ENCODE results near the gene SMTNL1.

Gene SMTNL1

DNA sequence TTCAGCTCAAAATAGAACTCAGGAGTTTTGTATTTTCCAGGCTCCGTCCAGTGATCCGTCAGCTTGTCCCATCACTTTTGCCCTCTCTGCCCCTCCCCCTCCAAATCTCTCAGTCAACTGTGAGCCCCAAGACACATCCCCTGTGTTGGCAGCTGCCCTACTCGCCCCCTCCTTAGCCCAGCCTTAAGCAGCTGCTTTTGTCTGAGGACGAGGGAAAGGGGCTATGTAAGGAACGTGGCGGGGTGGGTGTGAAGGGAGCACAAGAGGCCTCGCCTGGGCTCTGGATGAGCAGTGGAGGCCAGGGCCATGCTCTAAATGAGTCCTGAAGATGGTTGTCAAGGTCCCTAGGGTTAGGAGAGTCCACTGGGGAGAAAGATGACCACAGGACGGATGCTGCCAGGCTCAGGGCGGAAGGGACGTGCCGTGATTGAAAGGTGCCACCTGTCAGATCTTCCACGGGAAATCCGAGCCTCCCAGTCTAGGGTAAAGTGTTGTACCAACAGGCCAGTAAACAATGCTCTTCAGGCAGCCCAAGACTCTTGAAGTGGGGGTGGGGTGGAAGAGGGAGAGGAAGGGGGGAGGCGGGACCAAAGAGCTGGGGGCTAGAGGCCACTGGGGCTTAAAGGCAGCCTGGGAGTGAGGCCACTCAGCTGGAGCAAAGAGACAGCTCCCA is at the start of gene SMTNL1:
TSS of gene SMTNL1 (plus strand) at position 649 of the 673 bp plus-strand sequence. CDS start 5,048 bp downstream, outside the sequence.
- no peak within 1 kb of the TSS for H3K4me3 ChIP-seq (ENCODE audit: low read length)
- no peak for TF ChIP-seq ZNF274 (IDR thresholded peaks at IDR 0.05; ENCODE audit: low read depth, low read length)

DNA sequence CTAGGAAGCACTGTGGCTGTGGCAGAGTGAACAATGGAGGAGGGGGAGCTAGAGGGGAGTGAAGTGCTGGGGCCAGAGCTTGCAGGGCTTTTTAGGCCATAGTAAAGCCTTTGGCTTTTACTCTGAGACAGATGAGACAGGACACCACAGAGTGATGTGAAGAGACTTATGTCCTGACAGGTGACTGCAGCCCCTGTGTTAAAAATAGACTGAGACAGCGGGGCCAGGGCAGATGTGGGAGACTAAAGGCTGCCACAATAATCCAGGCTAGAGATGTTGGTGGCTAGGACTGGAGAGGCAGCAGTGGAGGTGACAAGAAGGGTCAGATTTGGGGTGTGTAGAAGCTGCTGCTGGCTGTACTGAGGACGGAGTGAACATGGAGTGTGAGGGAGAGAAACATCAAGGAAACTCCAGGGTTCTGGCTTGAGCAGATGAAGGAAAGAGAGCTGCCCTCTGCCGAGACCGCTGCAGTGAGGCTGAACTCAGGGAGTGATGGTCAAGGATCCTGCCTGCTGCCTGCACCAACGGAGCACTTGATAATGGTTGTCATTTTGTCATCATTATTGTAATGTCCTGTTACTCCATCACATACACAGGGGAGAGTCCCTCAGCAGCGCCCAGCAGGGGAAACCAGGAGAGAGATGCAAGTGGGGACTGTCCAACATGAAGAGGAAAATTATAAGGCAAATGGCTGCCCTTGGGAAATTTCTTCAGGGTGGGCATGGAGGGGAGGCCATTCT is 49.3 kb upstream of the SMTNL1 start:
- no peak for TF ChIP-seq ZNF274 (IDR thresholded peaks at IDR 0.05; ENCODE audit: low read depth, low read length)
- H3K4me3 ChIP-seq (ENCODE audit: low read length): no peak overlapping the region

DNA sequence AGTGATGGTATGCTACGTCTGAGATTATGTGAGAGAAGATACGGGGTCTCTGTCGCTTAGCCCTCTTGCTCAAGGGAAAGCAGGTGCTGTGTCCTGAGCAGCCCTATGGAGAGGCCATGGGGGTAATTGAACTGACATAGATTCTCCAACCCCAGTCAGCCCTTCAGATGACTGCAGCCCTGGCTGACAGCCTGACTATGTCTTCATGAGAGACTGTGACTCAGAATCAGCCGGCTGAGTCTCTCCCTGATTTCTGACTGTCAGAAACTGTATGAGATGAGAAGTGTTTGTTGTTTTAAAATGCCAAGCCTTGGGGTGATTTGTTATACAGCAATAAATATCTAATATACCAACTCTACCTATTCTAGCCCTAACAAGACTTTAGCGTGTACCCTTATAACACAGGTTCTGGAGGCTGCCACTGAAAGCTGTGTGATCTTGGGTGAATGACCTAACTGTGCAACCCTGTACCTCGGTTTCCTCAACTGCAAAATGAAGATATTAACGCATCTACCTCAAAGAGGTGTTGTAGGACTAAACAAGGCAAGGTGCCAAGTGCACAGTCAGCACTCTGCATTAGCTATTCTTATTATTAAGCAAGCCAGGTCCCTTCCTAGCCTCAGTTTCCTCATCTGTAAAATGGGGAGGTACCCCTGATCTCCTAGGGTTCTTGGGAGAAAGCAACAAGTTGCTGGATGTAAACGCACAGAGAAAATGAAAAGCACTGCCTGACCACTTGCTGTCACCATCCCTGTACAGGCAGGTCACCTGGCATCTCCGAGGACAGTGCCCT is 46.7 kb upstream of the SMTNL1 start:
- TF ChIP-seq ZNF274 (IDR thresholded peaks at IDR 0.05; ENCODE audit: low read depth, low read length): no peak
- no peak overlapping the region for H3K4me3 ChIP-seq (ENCODE audit: low read length)

DNA sequence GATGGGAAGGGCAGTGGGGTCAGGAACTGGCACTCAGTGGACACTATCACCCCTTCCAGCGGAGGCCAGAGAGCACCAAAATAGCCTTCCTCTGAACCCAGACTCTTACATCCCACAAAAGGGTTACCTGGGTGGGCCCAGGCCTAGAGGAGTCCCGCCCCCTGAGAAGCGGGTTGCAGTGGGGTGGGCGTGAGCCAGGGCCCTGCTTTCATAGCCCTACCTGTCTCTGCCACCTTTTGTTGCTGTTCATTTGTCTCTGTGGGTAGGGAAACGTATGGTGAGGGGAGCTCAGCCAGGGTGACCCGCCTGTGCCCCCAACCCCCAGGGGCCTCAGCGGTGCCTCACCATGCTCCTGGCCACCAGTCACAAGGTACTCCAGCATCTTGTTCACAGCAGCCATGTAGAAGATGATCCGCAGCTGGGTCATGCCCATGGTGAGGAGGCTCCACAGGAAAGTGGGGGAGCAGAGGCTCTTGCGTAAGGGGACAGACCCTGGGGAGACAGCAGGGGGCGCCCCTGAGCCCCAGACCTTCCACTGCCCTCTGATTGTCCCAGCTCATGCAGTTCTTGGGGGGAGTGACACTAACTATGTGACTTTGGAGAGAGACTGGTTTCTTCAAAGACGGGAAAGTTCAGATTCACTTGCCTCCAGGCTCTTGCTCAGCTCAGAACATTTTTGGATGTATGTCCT is 45.9 kb upstream of the SMTNL1 start:
- no peak for TF ChIP-seq ZNF274 (IDR thresholded peaks at IDR 0.05; ENCODE audit: low read depth, low read length)
- H3K4me3 ChIP-seq (ENCODE audit: low read length): no peak overlapping the region

DNA sequence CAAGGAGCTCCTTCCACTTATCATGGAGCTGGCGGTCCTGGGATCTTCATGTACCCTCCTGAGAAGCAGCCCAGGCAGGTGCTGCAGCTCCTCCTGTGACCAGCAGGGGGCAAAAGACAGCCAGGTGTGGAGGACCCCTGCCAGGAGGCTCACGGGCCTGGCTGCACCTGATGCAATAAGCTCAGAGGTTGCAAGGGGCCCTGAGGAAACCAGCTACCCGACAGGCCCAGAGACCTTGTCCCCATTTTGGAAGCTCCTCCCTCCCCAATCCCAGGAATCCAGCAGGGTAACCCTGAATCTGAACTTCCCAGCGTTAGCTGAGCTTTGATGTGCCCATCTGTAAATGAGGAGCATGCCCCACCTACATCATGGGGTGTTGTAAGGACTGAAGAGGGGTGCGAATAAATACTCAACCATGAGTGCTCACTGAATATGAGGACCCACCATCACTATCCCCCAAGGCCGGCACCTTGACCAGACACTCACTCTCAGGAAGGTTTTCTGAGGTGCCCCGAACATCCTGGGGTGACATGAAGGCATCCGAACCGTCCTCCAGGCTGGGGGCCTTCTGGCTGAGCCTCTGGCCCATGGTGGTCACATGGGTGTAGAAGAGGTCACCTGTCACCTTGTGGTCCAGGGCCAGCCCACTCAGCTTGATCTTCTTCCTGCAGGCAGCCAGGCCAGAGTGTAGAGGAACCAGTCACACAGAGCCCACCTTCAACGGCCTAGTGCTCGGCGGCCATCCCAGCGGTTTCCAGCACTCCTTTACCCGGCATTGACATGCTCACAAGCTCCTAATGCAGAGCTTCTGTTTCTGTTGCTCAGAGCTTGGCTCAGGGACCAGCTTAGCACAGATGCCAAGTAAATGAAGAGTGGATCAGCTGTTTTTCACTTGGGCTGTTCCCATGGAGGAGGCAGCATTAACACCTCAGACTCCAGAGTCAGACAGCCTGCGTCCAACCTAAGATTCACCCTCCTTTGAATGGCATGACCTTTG is 43.6 kb upstream of the SMTNL1 start:
- no peak overlapping the region for H3K4me3 ChIP-seq (ENCODE audit: low read length)
- TF ChIP-seq ZNF274 (IDR thresholded peaks at IDR 0.05; ENCODE audit: low read depth, low read length): no peak

GRCh38 chr11:57496109-57496820 is 41.1 kb upstream of the SMTNL1 start:
- no peak overlapping the region for H3K4me3 ChIP-seq (ENCODE audit: low read length)
- TF ChIP-seq ZNF274 (IDR thresholded peaks at IDR 0.05; ENCODE audit: low read depth, low read length): no peak

- TF ChIP-seq ZNF274 (IDR thresholded peaks at IDR 0.05; ENCODE audit: low read depth, low read length): no peak
- H3K4me3 ChIP-seq (ENCODE audit: low read length): no peak overlapping the region
Measured at GRCh38 chr11:57497303-57498247, 39.8 kb upstream of the SMTNL1 start.

DNA sequence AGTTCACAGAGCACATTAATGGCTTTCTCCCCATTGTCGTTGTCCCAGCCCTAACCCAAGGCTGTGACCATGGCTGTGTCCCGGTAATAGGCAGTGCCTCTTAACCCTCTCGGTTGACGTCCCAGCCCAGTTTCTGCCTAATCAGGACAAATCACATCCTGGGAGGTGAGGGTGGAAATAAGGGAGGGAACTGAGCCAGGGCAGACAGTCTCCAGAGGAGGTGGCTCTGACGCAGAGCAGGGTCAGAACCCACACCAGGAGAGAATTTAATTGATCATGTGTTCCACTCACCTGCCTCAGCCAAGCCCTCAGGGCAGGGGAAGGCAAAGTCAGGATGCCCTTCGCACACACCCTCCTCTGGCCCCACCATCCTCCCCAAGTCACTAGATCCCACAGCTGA is 38.9 kb upstream of the SMTNL1 start:
- TF ChIP-seq ZNF274 (IDR thresholded peaks at IDR 0.05; ENCODE audit: low read depth, low read length): no peak

DNA sequence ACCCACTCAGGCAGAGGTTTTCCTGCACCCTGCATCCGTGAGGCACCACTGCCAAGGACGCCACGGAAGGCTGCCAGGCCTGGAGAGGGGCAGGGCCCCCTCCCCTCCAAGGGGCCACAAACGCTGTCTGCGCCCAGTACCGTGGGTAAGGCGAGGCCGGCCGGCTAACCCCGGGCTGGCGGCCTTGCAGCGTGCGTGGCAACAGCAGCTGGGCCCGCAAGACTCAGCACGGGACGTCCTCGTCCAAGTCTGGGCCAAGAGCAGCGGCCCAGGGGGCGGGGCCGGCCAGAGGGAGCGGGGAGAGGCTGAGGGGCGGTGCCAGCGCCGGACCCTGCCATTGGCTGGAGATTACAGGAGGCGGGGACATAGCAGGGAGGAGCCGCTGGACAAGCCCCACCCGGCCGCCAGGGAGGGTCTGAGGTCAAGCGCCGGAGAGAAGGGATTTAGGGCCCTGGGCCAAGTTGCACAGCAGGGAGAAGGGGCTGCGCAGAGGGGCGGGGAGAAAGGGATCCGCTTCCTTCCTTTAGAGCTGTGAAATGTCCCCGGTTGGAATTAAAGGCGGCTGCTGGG is 37.9 kb upstream of the SMTNL1 start:
- no peak overlapping the region for H3K4me3 ChIP-seq (ENCODE audit: low read length)
- no peak for TF ChIP-seq ZNF274 (IDR thresholded peaks at IDR 0.05; ENCODE audit: low read depth, low read length)

More for the DNA sequence above, 38.9 kb upstream of the SMTNL1 start:
- H3K4me3 ChIP-seq (ENCODE audit: low read length): no peak overlapping the region

DNA sequence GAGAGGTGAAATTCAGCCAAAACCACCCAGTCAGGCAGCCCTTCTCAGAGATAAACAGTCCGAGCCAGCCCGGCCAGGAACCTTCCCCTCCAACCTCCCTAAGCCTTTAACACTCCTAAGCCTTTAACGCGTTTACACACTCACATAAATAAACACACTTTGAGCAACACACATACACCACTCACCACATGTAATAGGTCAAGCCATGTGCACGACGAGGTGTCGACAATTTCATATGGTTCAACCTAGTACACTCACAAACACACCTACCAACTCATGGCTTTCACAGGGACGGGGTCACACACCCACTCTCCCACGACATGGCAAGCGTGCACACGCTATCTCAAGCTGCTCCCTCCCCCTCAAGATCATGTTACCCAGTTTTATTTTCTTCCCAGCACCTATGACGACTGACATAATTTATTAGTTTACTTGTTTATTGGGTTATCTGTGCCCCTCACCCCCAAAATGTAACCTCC is 37.4 kb upstream of the SMTNL1 start:
- H3K4me3 ChIP-seq (ENCODE audit: low read length): no peak overlapping the region
- TF ChIP-seq ZNF274 (IDR thresholded peaks at IDR 0.05; ENCODE audit: low read depth, low read length): no peak

DNA sequence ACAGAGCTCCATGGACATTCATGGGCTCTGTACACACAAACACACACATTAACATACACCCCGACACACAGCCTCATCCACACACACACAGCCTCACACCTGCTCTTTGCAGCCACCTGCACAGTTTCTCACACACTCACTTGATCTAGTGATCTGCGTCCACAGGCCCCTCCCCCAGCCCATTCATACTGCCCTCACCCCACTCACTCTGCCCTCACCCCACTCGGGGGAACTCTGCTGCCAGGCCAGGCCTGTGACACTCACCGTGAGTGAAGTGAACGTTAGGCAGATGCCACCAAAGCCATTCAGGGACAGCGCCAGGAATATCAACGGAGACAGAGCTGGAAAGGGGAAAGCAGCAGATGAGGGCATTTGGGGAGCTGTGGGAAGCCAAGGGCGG is 36.9 kb upstream of the SMTNL1 start:
- H3K4me3 ChIP-seq (ENCODE audit: low read length): no peak overlapping the region
- no peak for TF ChIP-seq ZNF274 (IDR thresholded peaks at IDR 0.05; ENCODE audit: low read depth, low read length)

Data from GM08714 (cell line).